Hepatocyte (in vitro differentiated cells): ENCODE data around the gene SMIM41. TPM values are rescaled to one million over a fixed set of nuclear protein-coding genes. Genes with fewer than 3 reads are reported as not detected.

ENCODE experiments used
- DNase-seq: peaks from one replicate; pipeline ENCODE4 v3.0.0-alpha.2; 2016; ENCODE audit warnings: low spot score
- H2AFZ ChIP-seq: fragments of 200-600 bp; sonication (generic); 2 replicates; pipeline ENCODE4 v1.6.0; 2016; ENCODE audit warnings: antibody characterized with exemption, mild to moderate bottlenecking
- H3K27ac ChIP-seq: fragments of 200-600 bp; sonication (generic); 2 replicates; pipeline ENCODE4 v1.5.1; 2016; ENCODE audit warnings: mild to moderate bottlenecking
- H3K27me3 ChIP-seq: fragments of 200-600 bp; sonication (generic); 2 replicates; pipeline ENCODE4 v1.6.1; 2016
- H3K36me3 ChIP-seq: fragments of 200-600 bp; sonication (generic); replicated peaks from 2 replicates; pipeline ENCODE4 v1.5.1; 2016; ENCODE audit warnings: low read depth; ENCODE audit not compliant: insufficient read depth
- H3K4me1 ChIP-seq: fragments of 200-600 bp; sonication (generic); 2 replicates; pipeline ENCODE4 v1.5.1; 2016; ENCODE audit warnings: mild to moderate bottlenecking, moderate library complexity; ENCODE audit not compliant: insufficient read depth
- H3K4me2 ChIP-seq: fragments of 200-600 bp; sonication (generic); 2 replicates; pipeline ENCODE4 v1.6.0; 2016
- H3K4me3 ChIP-seq: fragments of 200-600 bp; sonication (generic); 2 replicates; pipeline ENCODE4 v1.5.1; 2016; ENCODE audit warnings: mild to moderate bottlenecking
- H3K79me2 ChIP-seq: fragments of 200-600 bp; sonication (generic); 2 replicates; pipeline ENCODE4 v1.6.0; 2017; ENCODE audit warnings: mild to moderate bottlenecking
- H3K9me2 ChIP-seq: fragments of 200-600 bp; sonication (generic); replicated peaks from 2 replicates; pipeline ENCODE4 v1.6.0; 2017; ENCODE audit warnings: mild to moderate bottlenecking; ENCODE audit not compliant: insufficient read depth
- H3K9me3 ChIP-seq: fragments of 200-600 bp; sonication (generic); 2 replicates; pipeline ENCODE4 v1.5.1; 2016; ENCODE audit warnings: low read depth, mild to moderate bottlenecking
- H4K20me1 ChIP-seq: fragments of 200-600 bp; sonication (generic); 2 replicates; pipeline ENCODE4 v1.6.0; 2016; ENCODE audit warnings: mild to moderate bottlenecking; ENCODE audit not compliant: insufficient read depth, poor library complexity, severe bottlenecking
- CTCF ChIP-seq: fragments of 200-600 bp; sonication (generic); IDR thresholded peaks from 2 replicates; pipeline ENCODE4 v1.5.1; 2016; ENCODE audit warnings: antibody characterized with exemption, mild to moderate bottlenecking; ENCODE audit not compliant: poor library complexity
- EZH2 ChIP-seq: fragments of 200-600 bp; sonication (generic); IDR thresholded peaks from 2 replicates; pipeline ENCODE4 v1.6.1; 2016; ENCODE audit warnings: antibody characterized with exemption, mild to moderate bottlenecking, borderline replicate concordance
- EZH2phosphoT487 ChIP-seq: fragments of 200-600 bp; sonication (generic); IDR thresholded peaks from one replicate; pipeline ENCODE4 v1.6.1; 2018; ENCODE audit warnings: antibody characterized with exemption, mild to moderate bottlenecking, low read depth, moderate library complexity; ENCODE audit not compliant: unreplicated experiment, severe bottlenecking
- WGBS: methylation state at CpG from one replicate; pipeline ENCODE4 v1.1.6; 2016; ENCODE audit warnings: low lambda C conversion rate; ENCODE audit errors: missing lambda C conversion rate; 5-methylcytosine and 5-hydroxymethylcytosine counted together
- polyA plus RNA-seq: library from polyadenylated mRNA; unstranded; fragments of >200 nt; fragmentation: Nextera tagmentation; extraction: Ambion mirVana; gene quantifications from 2 replicates; pipeline ENCODE4 v1.2.1, GENCODE V29; 2016
- total RNA-seq: library from RNA; depleted of rRNA; stranded (reverse); fragments of >200 nt; gene quantifications from 2 replicates; pipeline ENCODE4 v1.2.3, GENCODE V29; 2014

The SMIM41 gene
- total and polyA plus RNA-seq, 2 experiments from 2014 or later: not detected

- Histone ChIP-seq H3K79me2 (no peaks in the 10 kb centered on the region), H3K4me1 (no peaks in the 10 kb centered on the region), H3K9me3 (no peaks in the 10 kb centered on the region), H3K27ac (no peak overlapping the region), H3K27me3 (peaks cover 18% of the 10 kb centered on the region), H3K4me2 (no peak overlapping the region), H3K4me3 (no peak overlapping the region), H4K20me1 (no peaks in the 10 kb centered on the region), H3K36me3 (no peaks in the 10 kb centered on the region), H2AFZ (no peak overlapping the region), H3K9me2 (no peaks in the 10 kb centered on the region)
- no peak for DNase-seq
- WGBS: 41% methylated on average over 3 of the region's 3 CpGs
- TF ChIP-seq CTCF: no peak
- no peak for TF ChIP-seq EZH2
- no peak for TF ChIP-seq EZH2phosphoT487
Observed at GRCh38 chr12:52091061-52091460, 11.6 kb downstream of the SMIM41 start.

- H3K9me3 ChIP-seq: no peaks in the 10 kb centered on the region
Observed at GRCh38 chr12:52091869-52092268, 12.4 kb downstream of the SMIM41 start.

GRCh38 chr12:52093346-52093745, 13.8 kb downstream of the SMIM41 start:
- no peak for DNase-seq
- H3K4me3 ChIP-seq: no peak overlapping the region
- TF ChIP-seq EZH2 (no peak), EZH2phosphoT487 (no peak), CTCF (no peak)
- H2AFZ ChIP-seq: no peak overlapping the region
- H3K27ac ChIP-seq: no peak overlapping the region
- no peaks in the 10 kb centered on the region for H3K9me3 ChIP-seq
- H3K79me2 ChIP-seq: no peaks in the 10 kb centered on the region
- WGBS: 78% methylated on average over 7 of the region's 7 CpGs
- peaks cover 14% of the 10 kb centered on the region for H3K27me3 ChIP-seq
- H4K20me1 ChIP-seq: no peaks in the 10 kb centered on the region
- H3K36me3 ChIP-seq: no peaks in the 10 kb centered on the region
- H3K4me2 ChIP-seq: no peak overlapping the region
- H3K4me1 ChIP-seq: no peaks in the 10 kb centered on the region
- H3K9me2 ChIP-seq: no peaks in the 10 kb centered on the region

More at GRCh38 chr12:52091869-52092268, 12.4 kb downstream of the SMIM41 start:
- TF ChIP-seq EZH2: no peak
- no peak for TF ChIP-seq EZH2phosphoT487
- no peak for TF ChIP-seq CTCF
- peaks cover 18% of the 10 kb centered on the region for H3K27me3 ChIP-seq
- no peak for DNase-seq
- H3K9me2 ChIP-seq: no peaks in the 10 kb centered on the region
- H3K27ac ChIP-seq: no peak overlapping the region
- H3K4me1 ChIP-seq: no peaks in the 10 kb centered on the region
- 78% methylated on average over 8 of the region's 8 CpGs for WGBS
- H2AFZ ChIP-seq: no peak overlapping the region
- H3K36me3 ChIP-seq: no peaks in the 10 kb centered on the region
- H3K4me2 ChIP-seq: no peak overlapping the region
- no peaks in the 10 kb centered on the region for H3K79me2 ChIP-seq
- H3K4me3 ChIP-seq: no peak overlapping the region
- no peaks in the 10 kb centered on the region for H4K20me1 ChIP-seq
